Osteocyte (in vitro differentiated cells): Measurements from ENCODE around the gene MGST3. TPM values are rescaled to one million over a fixed set of nuclear protein-coding genes. Genes with fewer than 3 reads are reported as not detected.
A peak's percentile ranks its signal among the peaks of the same experiment; 100 is the strongest.

ENCODE experiments used
- DNase-seq: peaks from one replicate; pipeline ENCODE4 v3.0.0; 2021; ENCODE audit warnings: mixed read lengths; ENCODE audit not compliant: unreplicated experiment; ENCODE audit errors: extremely low spot score
- H3K27ac Mint-ChIP-seq: one replicate; pipeline ENCODE4 v1.8.0; 2021; ENCODE audit warnings: mild to moderate bottlenecking, mixed read lengths; ENCODE audit not compliant: unreplicated experiment
- H3K27me3 Mint-ChIP-seq: one replicate; pipeline ENCODE4 v1.8.0; 2021; ENCODE audit warnings: mixed read lengths; ENCODE audit not compliant: unreplicated experiment
- H3K36me3 Mint-ChIP-seq: one replicate; pipeline ENCODE4 v1.8.0; 2021; ENCODE audit warnings: mixed read lengths; ENCODE audit not compliant: unreplicated experiment
- H3K4me1 Mint-ChIP-seq: one replicate; pipeline ENCODE4 v1.8.0; 2021; ENCODE audit warnings: mixed read lengths; ENCODE audit not compliant: unreplicated experiment
- H3K4me3 Mint-ChIP-seq: one replicate; pipeline ENCODE4 v1.8.0; 2021; ENCODE audit warnings: mild to moderate bottlenecking, moderate library complexity, mixed read lengths; ENCODE audit not compliant: unreplicated experiment
- H3K9me3 Mint-ChIP-seq: one replicate; pipeline ENCODE4 v1.8.0; 2021; ENCODE audit warnings: mixed read lengths; ENCODE audit not compliant: unreplicated experiment
- total RNA-seq: library from RNA; stranded (reverse); gene quantifications from 2 replicates; pipeline ENCODE4 v1.2.1, GENCODE V29; 2021
- TF ChIP-seq, protein P1 (sequence below): fragments of 200-600 bp; sonication (generic); IDR thresholded peaks from 2 replicates; pipeline ENCODE4 v1.5.0; 2021; ENCODE audit warnings: antibody characterized with exemption, mild to moderate bottlenecking, moderate library complexity

MGST3 gene
- total RNA-seq, 1 donor from 2014 or later, result 130 TPM

- H3K36me3 Mint-ChIP-seq, result no peaks in the 10 kb centered on the region
- TF ChIP-seq, protein P1, sequence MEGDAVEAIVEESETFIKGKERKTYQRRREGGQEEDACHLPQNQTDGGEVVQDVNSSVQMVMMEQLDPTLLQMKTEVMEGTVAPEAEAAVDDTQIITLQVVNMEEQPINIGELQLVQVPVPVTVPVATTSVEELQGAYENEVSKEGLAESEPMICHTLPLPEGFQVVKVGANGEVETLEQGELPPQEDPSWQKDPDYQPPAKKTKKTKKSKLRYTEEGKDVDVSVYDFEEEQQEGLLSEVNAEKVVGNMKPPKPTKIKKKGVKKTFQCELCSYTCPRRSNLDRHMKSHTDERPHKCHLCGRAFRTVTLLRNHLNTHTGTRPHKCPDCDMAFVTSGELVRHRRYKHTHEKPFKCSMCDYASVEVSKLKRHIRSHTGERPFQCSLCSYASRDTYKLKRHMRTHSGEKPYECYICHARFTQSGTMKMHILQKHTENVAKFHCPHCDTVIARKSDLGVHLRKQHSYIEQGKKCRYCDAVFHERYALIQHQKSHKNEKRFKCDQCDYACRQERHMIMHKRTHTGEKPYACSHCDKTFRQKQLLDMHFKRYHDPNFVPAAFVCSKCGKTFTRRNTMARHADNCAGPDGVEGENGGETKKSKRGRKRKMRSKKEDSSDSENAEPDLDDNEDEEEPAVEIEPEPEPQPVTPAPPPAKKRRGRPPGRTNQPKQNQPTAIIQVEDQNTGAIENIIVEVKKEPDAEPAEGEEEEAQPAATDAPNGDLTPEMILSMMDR, result no peak
- no peak for DNase-seq
These were observed 35.6 kb upstream of the MGST3 start for GRCh38 chr1:165595246-165595938.

GRCh38 chr1:165597883-165598675 is 33.0 kb upstream of the MGST3 start:
- DNase-seq, result peak; percentile 97
- Mint-ChIP-seq H3K27ac (peak overlapping the region; percentile 94), H3K36me3 (no peaks in the 10 kb centered on the region), H3K4me1 (peaks cover 32% of the 10 kb centered on the region), H3K4me3 (peak overlapping the region; percentile 91), H3K27me3 (peaks cover 15% of the 10 kb centered on the region), H3K9me3 (no peaks in the 10 kb centered on the region)
- TF ChIP-seq, protein P1, result no peak

More at GRCh38 chr1:165595246-165595938, 35.6 kb upstream of the MGST3 start:
- H3K9me3 Mint-ChIP-seq, result no peaks in the 10 kb centered on the region
- H3K27me3 Mint-ChIP-seq, result peaks cover 33% of the 10 kb centered on the region
- no peak overlapping the region for H3K4me3 Mint-ChIP-seq
- peaks cover 28% of the 10 kb centered on the region for H3K4me1 Mint-ChIP-seq
- H3K27ac Mint-ChIP-seq, result peak overlapping the region; percentile 76

GRCh38 chr1:165598676-165599059 is 32.4 kb upstream of the MGST3 start:
- H3K27me3 Mint-ChIP-seq, result peaks cover 9% of the 10 kb centered on the region
- H3K4me3 Mint-ChIP-seq, result peak overlapping the region; percentile 91
- TF ChIP-seq, protein P1, result no peak
- H3K9me3 Mint-ChIP-seq, result no peaks in the 10 kb centered on the region
- no peak for DNase-seq
- H3K36me3 Mint-ChIP-seq, result no peaks in the 10 kb centered on the region
- peak overlapping the region; percentile 94 for H3K27ac Mint-ChIP-seq
- H3K4me1 Mint-ChIP-seq, result peaks cover 32% of the 10 kb centered on the region

DNA sequence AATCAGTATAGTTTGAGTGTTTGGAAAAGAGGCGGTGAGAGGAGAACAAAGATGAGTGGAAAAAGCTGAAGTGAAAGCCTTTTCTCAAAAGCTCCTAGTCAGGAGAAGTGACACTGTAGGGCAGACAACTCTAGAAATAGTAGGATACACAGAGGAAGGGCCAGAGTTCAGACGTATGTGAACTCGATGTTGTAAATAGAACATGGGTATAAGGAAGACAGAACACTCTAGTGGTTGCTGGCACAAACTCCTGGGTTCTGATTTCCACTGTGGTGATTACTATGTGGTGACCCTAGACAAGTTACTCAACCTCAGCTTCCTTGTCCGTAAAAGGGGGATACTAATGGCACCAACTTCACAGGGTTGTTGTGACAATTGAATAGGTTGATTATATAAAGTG is 30.2 kb upstream of the MGST3 start:
- H3K27ac Mint-ChIP-seq, result no peak overlapping the region
- no peaks in the 10 kb centered on the region for H3K9me3 Mint-ChIP-seq
- TF ChIP-seq, protein P1, result no peak
- no peak for DNase-seq
- no peak overlapping the region for H3K4me3 Mint-ChIP-seq
- peaks cover 15% of the 10 kb centered on the region for H3K27me3 Mint-ChIP-seq
- H3K4me1 Mint-ChIP-seq, result peaks cover 20% of the 10 kb centered on the region
- no peaks in the 10 kb centered on the region for H3K36me3 Mint-ChIP-seq

DNA sequence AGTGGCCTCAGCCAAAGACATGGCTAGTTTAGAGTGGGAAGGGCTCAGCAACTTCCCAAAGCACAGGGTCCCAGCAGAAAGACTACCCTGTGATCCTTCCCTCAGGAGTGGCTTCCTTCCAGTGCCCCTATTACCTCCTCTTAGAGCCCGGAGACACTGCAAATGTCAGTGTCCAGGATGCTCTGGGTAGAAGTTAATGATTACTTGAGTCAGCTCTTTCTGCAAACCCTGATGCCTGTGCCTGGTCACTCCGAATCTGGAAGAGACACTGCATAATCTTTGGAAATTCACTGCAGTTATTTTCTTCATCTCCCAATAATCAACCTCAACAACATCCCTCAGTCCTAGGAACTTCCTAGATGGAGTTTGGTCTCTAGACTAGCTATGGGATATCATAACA is 27.2 kb upstream of the MGST3 start:
- TF ChIP-seq, protein P1, result no peak
- no peak for DNase-seq
- Mint-ChIP-seq H3K36me3 (no peaks in the 10 kb centered on the region), H3K9me3 (no peaks in the 10 kb centered on the region), H3K27ac (no peak overlapping the region), H3K4me1 (peaks cover 4% of the 10 kb centered on the region), H3K27me3 (peaks cover 34% of the 10 kb centered on the region), H3K4me3 (no peak overlapping the region)
